Hematopoietic multipotent progenitor cell treated with erythropoietin and hydrocortisone succinate and interleukin-3 and kit ligand, for 15 days (in vitro differentiated cells): ENCODE data around the gene PRF1.
A peak's percentile ranks its signal among the peaks of the same experiment; 100 is the strongest.

Source experiments
- DNase-seq: peaks from one replicate; pipeline ENCODE4 v3.0.0-alpha.2; 2015; ENCODE audit warnings: low spot score

PRF1 gene

DNA sequence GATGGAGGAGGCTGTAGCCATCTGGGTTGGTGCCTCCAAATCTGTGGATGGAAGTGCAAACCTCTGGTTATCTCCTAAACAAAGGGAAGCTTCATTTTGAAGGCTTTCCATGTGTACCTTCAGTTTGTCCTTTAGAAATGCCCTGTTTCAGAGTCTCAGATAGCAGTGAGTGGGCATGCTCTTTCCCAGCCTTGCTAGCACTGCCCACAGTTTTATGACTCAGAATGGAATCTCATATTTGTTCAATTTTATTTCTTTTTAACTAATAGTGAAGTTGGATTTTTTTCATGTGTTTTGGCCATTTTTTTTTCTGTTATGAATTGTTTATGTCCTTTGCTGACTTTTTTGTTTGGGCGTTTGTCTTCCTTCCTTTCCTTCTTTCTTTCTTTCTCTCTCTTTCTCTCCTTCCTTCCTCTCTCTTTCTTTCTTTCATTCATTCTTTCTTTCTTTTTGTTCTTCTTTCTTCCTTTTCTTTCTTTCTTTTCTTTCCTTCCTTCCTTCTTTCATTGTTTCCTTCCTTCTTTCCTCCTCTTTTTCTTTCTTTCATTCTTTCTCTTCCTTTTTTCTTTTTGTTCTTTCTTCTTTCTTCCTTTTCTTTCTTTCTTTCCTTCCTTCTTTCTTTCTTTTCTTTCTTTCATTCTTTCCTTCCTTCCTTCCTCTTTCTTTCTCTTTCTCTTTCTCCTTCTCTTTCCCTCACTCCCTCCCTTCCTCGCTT, 25.6 kb downstream of the PRF1 start:
- DNase-seq, result no peak

DNA sequence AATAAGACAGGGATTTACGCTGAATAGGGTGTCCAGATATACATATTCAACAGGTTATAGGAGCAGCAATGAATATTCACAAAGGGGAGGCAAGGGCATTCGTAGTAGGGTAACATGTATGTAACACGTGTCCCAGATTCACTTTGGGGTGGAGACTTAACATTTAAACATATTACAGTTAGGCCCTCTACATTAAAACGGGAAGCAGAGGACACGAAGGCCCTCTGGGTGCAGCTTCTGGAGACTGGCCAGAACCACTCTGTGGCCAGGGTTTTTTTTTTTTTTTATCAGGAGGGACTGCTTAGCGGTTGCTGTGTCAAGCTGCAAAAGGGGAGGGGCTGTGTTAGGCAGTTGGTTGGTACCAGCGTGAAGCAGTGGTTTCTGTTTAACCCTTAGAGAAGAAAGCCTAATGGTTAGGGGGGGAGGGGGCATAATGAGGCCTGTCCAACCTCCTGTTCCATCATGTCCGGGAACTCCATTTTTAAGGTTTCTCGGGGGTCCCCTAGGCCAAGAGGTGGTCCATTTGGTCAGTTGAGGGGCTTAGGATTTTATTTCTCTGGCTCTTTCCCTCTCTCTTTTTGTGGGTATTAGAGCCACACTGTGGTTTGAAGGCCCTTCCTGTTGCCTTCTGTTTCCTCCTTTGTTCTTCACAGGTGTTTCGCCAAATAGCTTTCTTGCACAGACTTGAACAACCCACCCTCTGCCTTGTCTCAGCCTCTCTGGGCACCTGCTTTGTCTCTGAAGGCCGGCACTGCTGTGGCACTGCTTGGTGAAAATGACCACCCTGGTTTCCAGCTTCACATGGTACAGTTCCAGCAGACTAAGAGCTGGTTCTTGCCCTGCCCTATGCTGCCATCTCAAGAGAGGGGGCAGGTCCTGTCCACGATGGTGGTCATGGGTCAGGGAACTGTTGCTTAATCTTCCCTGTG, 26.4 kb downstream of the PRF1 start:
- peak; percentile 58 for DNase-seq

DNA sequence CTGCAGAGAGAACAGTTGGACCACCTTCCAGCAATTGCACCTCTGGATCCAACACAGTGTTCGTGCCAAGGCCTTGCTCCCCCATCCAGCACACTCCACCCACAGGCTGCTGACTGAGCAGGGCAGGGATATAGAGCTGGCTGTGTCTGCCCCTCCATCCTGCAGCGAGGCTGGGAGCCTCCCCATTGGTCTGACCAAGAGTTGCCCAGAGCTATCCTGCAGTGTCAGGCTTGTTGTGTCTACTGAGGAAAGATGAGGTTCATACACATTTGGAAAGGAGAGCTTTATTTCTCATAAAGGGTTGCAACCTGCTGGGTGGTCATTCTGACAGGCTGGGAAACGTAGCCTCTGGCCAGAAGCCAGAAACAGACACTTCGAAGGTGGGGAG, 27.1 kb downstream of the PRF1 start:
- DNase-seq, result no peak

DNA sequence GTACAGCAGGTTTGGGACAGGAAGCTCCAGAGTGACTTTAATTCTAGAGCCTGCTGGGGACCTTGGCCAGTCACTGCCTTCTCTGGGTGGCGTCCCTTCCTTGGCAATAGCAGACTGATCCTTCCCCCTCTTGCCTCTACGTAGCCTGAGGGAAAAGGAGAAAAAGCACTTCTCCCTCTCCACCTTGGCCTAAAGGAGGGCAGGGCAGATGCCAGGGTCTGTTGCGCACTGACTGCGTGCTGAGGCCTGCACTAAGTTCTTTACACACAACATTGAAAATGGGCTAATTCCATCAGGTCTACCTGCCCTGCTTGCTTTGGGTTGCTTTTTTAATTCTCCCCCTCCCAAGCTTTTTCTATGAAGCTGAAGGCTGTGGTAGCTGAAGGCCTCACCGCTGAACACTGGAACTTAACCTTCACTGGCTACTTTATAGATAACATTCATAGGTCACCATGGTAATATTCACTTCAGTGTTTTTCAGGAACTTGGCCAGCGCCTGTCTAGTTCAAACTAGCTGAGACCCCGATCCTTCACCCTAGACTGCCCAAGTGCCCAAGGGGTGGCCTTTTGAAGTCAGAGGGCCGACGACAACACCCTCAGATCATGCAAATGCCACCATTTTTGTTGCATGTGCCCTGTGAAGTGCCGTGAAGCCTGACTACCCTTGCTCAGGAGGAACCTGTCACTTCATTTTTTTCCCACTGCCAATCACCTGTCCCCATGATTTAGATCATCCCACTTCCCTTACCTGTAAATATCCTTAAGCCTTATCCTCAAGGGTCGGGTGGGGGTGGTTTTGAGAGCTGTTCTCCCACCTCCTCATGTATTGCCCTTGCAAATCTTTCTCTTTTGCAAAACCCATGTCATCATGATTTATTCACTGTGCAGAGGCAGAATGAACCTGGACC, 28.7 kb downstream of the PRF1 start:
- DNase-seq, result no peak

DNA sequence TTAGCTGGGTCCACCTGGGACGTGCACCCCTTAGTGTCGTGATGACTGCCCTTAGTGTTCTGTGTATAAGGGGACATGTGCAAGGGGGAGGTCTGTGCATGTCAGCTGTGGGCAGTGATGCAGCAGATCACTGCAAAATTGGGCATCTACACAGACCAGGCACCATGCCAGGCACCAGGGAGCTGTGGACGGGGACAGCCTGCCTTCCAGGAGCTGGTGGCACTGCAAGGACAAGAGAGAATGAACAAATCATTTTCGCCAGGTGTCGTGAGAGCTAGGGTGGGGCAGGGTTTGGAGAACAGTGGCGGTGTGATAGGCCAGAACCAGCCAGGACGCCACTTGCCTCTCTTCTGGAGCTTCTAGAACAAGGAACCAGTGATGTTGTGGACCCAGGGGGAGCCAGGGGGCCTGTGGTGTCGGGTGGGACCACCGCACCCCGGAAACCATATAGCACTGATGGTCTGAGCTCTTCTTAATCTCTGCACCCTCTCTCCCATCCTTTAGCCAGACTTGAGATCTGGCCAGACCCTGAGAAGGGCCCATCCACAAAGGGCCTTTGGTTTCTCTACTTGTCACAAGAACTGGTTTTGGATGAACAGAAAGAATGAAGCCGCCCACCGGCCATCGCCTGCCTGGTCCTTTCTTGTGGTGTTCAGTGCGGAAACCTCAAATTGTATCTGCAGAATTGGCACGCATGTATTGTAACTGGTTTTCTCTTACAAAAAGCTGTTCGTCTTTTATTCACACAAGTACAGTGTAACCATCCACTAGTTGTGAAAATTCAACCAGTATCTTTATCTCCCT, 30.7 kb downstream of the PRF1 start:
- no peak for DNase-seq

DNA sequence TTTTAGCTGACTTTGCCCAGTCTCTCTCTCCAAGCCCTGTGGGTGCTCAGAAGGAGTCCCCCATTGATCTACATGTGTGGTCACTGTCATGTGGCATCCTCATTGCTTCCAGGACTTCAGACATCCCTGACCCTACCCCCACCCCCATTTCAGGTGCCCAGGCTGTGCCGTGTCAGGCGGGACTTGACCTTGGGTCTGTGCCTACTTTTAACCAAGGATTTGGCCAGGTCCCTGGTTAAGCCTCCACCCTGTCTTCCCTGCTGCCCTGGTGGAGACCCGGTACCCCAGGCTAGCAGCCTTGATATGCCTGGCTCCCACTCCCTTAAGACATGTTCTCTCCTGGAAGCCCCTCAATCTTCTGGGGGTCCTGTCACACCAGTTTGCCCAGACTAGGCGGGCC, 31.3 kb downstream of the PRF1 start:
- no peak for DNase-seq

DNA sequence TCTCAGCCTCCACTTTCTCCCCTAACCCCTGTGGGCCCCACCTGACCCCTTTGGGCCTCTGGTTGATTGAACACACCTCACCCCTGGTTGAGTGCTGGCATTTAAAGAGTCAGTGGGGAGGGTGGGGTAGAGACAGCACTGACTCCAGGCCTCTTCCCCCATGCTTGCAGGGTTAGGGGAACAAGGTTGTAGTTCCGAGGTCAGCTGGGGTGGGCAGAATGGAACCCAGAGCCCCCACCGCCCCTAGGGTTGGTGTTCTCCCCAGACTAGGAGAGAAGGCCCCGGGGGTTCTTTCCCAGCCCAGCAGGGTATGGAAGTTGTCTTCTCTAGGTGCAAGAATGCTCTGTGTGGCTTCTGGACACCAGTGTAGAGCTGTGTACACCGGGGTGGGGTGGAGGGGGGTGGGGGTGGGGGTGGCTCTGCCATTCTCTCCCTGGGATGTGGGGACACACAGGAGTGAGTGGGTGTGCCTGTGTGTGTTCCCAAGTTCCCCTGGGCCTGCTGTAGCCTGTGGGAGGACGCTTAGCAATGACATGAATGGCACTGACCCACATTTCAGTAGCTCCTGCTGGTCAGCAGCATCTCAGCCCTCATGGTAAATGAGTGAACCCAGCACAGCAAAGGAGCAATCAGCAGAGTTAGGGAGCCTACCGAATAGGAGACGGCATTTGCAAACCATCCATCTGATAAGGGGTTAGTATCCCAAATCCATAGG, 33.6 kb downstream of the PRF1 start:
- DNase-seq, result no peak

DNA sequence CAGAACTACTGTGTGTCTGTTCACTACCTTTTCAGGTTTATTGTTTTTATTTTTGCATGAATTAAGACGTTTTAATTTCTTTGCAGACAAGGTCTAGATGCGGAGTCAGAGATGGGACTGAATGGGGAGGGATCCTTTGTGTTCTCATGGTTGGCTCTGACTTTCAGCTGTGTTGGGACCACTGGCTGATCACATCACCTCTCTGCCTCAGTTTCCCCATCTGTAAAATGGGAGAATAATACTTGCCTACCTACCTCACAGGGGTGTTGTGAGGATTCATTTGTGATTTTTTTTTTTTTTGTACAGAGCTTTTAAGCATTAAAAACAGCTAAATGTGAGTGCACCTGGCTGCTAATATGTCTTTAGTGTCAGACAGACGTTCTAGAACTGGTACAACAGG, 34.4 kb downstream of the PRF1 start:
- DNase-seq, result no peak

DNA sequence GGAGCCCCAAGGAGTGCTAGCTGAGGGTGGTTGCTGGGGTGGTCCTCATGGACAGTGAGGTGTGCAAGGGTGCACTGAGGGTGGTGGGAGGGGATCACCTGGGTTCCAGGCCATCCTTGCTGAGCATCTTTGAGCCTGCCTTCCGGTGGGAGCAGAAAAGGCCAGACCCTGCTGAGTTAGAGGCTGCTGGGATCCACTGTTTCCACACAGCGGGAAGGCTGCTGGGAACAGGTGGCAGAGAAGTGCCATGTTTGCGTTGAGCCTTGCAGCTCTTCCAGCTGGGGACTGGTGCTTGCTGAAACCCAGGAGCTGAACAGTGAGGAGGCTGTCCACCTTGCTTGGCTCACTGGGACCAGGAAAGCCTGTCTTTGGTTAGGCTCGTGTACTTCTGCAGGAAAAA, 34.9 kb downstream of the PRF1 start:
- DNase-seq, result no peak

DNA sequence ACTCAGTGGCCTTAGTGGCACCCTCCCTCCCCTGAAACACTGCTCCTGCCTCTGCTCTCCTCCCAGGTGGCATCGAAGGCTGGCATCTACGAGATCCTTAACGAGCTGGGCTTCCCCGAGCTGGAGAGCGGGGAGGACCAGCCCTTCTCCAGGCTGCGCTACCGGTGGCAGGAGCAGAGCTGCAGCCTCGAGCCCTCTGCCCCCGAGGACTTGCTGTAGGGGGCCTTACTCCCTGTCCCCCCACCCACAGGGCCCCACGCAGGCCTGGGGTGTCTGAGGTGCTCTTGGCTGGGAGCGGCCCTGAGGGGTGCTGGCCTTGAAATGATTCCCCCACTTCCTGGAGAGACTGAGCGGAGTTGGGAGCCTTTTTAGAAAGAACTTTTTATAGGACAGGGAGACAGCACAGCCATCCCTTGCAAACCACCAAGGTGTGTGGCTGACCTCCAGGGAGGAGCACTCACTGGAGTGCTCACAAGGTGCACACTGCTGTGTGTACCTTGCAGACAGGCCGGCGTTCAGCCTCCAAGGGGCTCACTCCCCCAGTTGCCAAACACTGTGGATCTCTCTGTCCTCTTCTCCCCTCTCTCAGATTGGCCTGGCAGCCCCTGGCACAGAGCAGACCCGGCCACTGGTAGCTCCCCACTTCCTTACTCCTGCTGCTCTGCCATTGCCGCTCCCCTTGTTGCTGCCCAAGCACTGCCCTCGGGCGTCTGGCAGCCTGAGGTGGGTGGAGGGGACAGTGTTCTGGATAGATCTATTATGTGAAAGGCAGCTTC, 35.8 kb downstream of the PRF1 start:
- no peak for DNase-seq

DNA sequence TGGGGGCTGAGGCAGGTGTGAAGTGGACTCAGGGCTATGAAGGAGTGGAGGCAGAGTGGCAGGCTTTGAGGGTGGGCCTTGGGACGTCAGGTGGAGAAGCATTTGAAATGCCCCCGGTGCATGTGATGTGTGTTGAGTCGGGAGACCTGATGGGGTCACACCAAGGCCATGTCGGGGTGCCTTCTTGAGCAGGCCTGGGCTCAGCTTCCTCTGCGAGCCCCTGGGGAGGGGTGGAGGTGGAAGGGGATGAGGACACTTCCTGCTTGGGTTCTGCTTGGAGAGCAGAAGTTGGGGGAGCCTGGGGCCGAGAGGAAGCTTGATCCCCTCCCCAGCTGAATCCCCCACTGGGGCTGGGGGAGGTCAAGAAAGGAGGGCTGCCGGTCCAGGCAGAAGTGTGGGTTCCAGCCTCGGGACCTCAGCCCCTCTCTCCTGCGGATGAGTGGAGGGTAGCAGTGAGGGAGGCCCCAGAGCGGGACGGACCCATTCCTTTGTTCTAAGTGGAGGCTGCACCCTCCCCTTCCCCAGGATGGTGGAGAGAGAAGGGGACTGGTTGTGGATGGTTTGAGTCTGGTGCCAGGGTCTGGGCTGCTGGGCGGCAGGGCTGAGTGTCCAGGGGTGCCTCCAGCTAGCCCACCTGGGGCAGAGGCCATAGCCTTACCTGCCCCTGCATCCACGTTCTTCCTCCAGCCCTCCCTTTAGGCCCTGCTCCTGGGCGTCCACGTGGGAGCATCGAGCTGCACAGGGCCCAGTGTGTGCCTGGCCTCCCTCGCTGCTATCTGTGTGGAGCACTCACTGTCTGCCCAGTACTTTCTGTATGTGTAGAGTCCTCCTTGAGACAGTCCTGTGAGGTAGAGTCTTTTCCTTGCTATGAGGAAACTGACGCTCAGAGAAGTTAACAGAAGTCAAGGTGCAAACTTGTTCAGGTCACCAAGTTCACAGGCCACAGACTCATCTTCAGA, 36.7 kb downstream of the PRF1 start:
- DNase-seq, result no peak

DNA sequence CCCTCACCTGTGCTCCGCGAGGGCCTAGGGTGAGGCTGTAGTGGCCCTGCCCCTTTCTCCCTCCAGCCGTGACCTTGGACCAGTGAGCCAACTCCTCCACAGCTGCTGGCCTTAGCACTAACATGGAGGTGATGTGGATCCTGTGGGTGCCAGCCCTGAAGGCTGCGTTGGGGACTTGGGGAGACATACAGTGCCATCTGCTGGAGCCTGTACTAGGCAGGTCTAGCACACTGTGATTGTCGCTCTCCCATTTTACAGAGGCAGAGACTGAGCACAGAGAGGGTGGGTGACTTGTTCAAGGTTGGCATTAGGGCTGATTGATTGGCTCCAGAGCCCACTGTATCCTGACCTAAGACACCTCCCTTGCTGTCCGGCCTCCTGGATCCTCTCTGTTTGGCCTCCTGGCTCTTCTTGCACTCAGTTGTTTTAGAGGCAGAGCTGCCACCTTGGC, 37.6 kb downstream of the PRF1 start:
- no peak for DNase-seq

DNA sequence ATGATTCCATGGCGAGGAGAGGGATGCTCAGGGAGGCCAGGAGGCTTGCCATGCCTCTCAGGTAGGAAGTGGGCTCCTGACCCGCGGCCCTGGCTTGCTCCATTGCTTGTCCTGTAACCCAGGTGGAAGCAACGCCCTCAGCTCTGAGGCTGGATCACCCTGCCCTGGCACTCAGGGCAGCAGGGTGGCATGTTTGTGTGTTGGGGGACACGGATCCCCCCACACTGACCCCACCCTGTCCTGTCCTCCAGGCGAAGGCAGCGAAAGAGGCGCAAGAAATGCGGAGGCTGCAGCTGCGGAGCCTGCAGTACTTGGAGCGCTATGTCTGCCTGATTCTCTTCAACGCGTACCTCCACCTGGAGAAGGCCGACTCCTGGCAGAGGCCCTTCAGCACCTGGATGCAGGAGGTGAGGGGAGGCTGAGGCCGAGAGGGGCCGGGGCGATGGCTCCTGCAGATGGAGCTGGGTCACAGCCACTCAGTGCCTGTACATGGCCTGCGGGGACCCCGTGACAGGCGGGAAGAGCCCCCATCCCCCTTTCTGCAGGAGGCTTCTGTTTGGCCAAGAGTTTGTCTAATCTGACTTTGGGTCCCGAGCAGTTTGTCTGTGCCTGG, 38.3 kb downstream of the PRF1 start:
- DNase-seq, result no peak

DNA sequence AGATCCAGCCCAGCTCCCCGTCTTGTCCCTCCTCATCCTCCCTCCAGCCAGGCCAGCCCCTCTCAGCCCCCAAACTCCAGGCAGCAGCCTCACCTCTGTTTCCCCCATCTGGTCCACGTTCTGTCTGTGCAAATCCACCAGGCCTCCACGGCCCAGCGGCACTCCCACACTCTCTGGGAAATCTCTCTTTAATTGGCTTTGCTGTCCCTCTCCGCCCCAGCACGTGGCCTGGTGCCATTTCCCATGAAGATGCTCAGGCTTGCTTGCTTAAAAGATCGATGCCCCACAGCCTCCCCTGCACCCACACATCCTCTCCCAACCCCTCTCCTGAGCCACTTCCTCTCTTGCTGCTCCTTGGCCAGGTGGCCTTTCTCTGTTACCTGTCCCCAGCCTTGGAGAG, 39.3 kb downstream of the PRF1 start:
- DNase-seq, result no peak

DNA sequence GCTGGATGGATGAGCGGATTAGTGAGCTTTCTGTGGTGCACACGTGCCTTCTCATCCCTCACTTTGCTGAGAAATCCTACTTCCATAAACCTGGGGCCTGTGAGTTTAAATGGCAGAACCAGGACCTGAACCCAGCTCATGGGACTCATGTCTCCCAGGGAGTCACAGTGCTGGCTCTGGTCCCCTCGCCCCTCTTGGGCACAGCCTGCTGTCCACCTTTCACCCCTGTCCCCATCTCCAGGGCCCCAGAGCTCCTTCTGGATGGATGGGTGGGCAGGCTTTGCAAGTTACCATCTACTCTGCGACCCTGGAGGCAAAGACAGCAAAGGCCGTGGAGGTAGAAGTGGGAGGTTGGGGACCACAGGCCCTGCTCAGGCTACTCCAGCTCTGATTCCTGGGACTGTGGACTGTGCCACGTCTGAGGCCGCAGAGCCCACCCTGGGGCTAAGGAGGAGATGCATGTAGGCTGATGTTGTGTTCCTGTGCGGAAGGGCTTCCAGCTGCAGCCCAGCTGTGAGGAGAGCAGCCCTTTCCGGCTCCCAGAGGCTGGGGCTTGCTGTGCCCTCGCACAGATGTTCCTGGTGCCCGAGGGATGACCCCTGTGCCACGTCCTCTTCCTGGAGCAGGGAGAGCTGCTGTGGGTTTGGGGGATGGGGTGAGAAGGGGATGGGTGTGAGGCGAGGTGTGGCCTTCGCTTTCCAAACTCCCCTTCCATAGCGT, 40.3 kb downstream of the PRF1 start:
- DNase-seq, result no peak

DNA sequence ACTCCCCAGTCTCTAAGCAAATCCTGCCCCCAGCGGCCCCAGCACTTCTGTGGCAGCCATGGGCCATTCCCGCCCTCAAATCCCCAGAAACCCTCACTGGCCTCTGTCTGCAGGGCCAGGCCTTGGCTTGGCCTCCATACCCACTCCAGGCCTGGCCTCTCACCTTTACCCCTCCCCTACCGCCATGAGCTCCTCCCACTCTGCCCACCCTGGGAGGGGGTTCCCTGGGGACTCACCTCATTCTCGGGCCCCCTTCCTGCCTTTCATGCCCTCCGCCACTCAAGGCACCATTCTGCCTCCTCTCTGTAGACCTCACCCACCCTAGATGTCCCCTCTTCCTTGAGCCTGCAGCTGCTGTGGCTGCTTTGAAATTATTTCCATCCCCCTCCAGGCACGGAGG, 41.0 kb downstream of the PRF1 start:
- no peak for DNase-seq

DNA sequence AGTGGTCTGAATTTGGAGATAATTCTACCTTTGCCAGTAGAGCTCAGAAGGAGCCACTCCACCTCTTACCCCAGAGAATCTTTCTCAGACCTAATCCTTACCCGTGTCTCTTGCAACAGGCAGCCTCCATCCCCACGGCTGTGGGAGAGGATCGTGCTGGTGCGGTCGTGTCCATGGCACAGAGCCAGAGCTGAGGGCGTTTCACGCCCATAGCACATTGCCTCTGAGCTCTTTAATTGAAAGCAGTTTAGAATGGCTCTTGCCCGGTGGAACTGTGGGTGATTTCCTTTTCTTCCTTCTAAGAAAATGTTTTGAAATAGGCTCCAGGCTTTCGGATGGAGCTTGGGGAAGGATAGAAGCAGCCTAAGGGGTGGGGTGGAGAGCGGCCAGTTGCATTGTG, 41.5 kb downstream of the PRF1 start:
- DNase-seq, result no peak

DNA sequence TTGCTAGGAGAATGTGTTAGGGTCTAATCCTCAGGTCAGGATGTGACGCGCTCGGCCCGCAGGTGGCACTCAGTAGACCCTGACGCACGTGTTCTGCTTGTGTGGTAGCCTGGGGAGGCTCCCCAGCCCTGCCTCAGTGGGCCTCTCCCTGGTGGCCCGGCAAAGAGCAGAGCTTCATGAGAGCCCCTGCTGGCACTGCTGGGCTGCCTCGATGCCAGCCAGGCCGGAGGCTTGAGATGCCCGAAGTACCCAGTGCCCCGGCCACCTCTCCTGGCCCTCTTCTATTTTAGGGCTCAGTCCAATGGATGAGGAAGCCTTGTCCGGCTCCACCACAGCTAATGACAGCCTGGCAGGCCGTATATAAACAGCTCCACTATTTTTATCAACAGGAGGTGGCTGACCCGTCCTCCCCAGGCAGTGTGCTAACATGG, 42.0 kb downstream of the PRF1 start:
- no peak for DNase-seq
